SK-N-SH (cell line): ENCODE measurements around the gene MAPK8IP3.

Experiments
- CTCF ChIP-seq: fragments of 200-600 bp; sonication (generic); IDR thresholded peaks from 2 replicates; pipeline ENCODE4 v1.6.1; 2017; ENCODE audit warnings: antibody characterized with exemption, mild to moderate bottlenecking, moderate library complexity
- ELF1 ChIP-seq: IDR thresholded peaks from 2 replicates; pipeline ENCODE4 v1.4.0; 2012
- EP300 ChIP-seq, 2 experiments: IDR thresholded peaks; 2 replicates each; pipeline versions ENCODE4 v1.4.0 to v1.6.1; 2012; ENCODE audit warnings: borderline replicate concordance in 1 of 2, low read depth in 1 of 2, low read length in 1 of 2
- RFX5 ChIP-seq: IDR thresholded peaks from 2 replicates; pipeline ENCODE4 v1.6.1; 2012; ENCODE audit warnings: mild to moderate bottlenecking, improper control_type of control experiment, low read length
- TAF1 ChIP-seq: IDR thresholded peaks from 2 replicates; pipeline ENCODE4 v1.6.1; 2012; ENCODE audit warnings: low read depth, mild to moderate bottlenecking, low read length, moderate library complexity, borderline replicate concordance
- YY1 ChIP-seq: IDR thresholded peaks from 2 replicates; pipeline ENCODE4 v1.4.0; 2012; ENCODE audit warnings: low read depth, mild to moderate bottlenecking
- TF ChIP-seq, protein P1 (sequence below): IDR thresholded peaks from 2 replicates; pipeline ENCODE4 v1.6.1; 2012; ENCODE audit warnings: mild to moderate bottlenecking, low read depth, low read length, moderate library complexity
- TF ChIP-seq, protein P2 (sequence below): fragments of 150-350 bp; IDR thresholded peaks from 2 replicates; pipeline ENCODE4 v1.6.1; 2016; ENCODE audit warnings: mild to moderate bottlenecking, low read depth, low read length

DNA sequence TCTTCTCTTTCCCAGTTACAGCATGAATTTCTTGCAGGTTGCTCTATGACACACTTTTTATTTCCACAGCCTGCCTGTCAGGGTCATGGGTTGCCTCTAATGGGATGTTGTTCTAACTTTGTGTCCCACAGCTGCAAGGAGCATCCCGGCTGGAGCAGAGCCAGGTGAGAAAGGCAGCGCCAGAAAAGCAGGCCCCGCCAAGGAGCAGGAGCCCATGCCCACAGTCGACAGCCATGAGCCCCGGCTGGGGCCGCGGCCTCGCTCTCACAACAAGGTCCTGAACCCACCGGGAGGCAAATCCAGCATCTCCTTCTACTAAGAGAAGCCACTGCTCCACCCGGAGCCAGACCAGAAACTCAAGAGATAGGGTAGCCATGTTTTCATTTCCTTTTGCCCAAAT lies 7.3 kb upstream of the MAPK8IP3 start:
- no peak for TF ChIP-seq CTCF
- no peak for TF ChIP-seq ELF1
- TF ChIP-seq YY1 = no peak
- TF ChIP-seq RFX5 = no peak
- TF ChIP-seq EP300 (IDR thresholded peaks at IDR 0.05; ENCODE audit: borderline replicate concordance in 1 of 2, low read depth in 1 of 2, low read length in 1 of 2) = no peak
- TF ChIP-seq, protein P1, sequence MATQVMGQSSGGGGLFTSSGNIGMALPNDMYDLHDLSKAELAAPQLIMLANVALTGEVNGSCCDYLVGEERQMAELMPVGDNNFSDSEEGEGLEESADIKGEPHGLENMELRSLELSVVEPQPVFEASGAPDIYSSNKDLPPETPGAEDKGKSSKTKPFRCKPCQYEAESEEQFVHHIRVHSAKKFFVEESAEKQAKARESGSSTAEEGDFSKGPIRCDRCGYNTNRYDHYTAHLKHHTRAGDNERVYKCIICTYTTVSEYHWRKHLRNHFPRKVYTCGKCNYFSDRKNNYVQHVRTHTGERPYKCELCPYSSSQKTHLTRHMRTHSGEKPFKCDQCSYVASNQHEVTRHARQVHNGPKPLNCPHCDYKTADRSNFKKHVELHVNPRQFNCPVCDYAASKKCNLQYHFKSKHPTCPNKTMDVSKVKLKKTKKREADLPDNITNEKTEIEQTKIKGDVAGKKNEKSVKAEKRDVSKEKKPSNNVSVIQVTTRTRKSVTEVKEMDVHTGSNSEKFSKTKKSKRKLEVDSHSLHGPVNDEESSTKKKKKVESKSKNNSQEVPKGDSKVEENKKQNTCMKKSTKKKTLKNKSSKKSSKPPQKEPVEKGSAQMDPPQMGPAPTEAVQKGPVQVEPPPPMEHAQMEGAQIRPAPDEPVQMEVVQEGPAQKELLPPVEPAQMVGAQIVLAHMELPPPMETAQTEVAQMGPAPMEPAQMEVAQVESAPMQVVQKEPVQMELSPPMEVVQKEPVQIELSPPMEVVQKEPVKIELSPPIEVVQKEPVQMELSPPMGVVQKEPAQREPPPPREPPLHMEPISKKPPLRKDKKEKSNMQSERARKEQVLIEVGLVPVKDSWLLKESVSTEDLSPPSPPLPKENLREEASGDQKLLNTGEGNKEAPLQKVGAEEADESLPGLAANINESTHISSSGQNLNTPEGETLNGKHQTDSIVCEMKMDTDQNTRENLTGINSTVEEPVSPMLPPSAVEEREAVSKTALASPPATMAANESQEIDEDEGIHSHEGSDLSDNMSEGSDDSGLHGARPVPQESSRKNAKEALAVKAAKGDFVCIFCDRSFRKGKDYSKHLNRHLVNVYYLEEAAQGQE = no peak
- no peak for TF ChIP-seq TAF1
- TF ChIP-seq, protein P2, sequence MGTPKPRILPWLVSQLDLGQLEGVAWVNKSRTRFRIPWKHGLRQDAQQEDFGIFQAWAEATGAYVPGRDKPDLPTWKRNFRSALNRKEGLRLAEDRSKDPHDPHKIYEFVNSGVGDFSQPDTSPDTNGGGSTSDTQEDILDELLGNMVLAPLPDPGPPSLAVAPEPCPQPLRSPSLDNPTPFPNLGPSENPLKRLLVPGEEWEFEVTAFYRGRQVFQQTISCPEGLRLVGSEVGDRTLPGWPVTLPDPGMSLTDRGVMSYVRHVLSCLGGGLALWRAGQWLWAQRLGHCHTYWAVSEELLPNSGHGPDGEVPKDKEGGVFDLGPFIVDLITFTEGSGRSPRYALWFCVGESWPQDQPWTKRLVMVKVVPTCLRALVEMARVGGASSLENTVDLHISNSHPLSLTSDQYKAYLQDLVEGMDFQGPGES = no peak
